Right ventricle myocardium superior (tissue), 1 donor: ENCODE results near the gene CHRNE. TPM values are rescaled to one million over a fixed set of nuclear protein-coding genes. Genes with fewer than 3 reads are reported as not detected.
"Not testable (repeated sequence)": the region's sequence is repeated elsewhere in the genome, so short reads cannot be mapped to it uniquely, and the experiment has no call there.

Experiments used
- ATAC-seq: fragments of 200-7000 bp; cut with Tn5 transposase; one replicate; pipeline ENCODE4 v1.9.1; 2020; ENCODE audit warnings: mild to moderate bottlenecking; ENCODE audit not compliant: poor library complexity
- DNase-seq: peaks from one replicate; pipeline ENCODE4 v3.0.0-alpha.2; 2020
- intact Hi-C: fragments of 100-400 bp; cut with DNase I; formaldehyde crosslinking; loops from one replicate; pipeline ENCODE4 v1.11.2; 2022
- total RNA-seq: library from RNA; stranded (reverse); fragmentation: NEBNext Ultra II Directional; extraction: Animal tissue kit (Norgen Biotek cat#: 25700); gene quantifications from one replicate; pipeline ENCODE4 v1.2.1, GENCODE V29; 2021
- donor health status: DM: no; HTN: yes; CAD: no; lungs with severe emphysema.

Gene CHRNE
- total RNA-seq, 1 donor from 2014 or later = 0.30 TPM

- DNase-seq = peak; percentile 43
These were observed 7.1 kb downstream of the CHRNE start for GRCh38 chr17:4895657-4896331.

GRCh38 chr17:4895121-4895520, 7.8 kb downstream of the CHRNE start:
- intact Hi-C loops = no loop called here
- DNase-seq = peak; percentile 36
- ATAC-seq = no peak

More at GRCh38 chr17:4895657-4896331, 7.1 kb downstream of the CHRNE start:
- intact Hi-C loops = no loop called here
- ATAC-seq = no peak

- intact Hi-C loops = no loop called here
- peak; percentile 29 for DNase-seq
- no peak for ATAC-seq
These were observed 9.0 kb downstream of the CHRNE start for GRCh38 chr17:4893721-4894560.

GRCh38 chr17:4893272-4893671, 9.6 kb downstream of the CHRNE start:
- DNase-seq = peak; percentile 24
- intact Hi-C loops = no loop called here
- no peak for ATAC-seq

GRCh38 chr17:4892499-4893221, 10.2 kb downstream of the CHRNE start:
- ATAC-seq (no peak), DNase-seq (peak; percentile 20)
- intact Hi-C loops = no loop called here

- intact Hi-C loops = no loop called here
- ATAC-seq = no peak
These were observed 11.2 kb downstream of the CHRNE start for GRCh38 chr17:4891411-4892410.

GRCh38 chr17:4887581-4887980, 15.3 kb downstream of the CHRNE start:
- ATAC-seq = no peak
- intact Hi-C loops = loop anchor here (10.0 kb wide), 2 partner anchors 53 to 153 kb away; partner anchors contain the start of genes CXCL16, MED11, MINK1 and ZMYND15
- peak; percentile 25 for DNase-seq

More at GRCh38 chr17:4891411-4892410, 11.2 kb downstream of the CHRNE start:
- DNase-seq = peak; percentile 6

GRCh38 chr17:4886830-4887229, 16.1 kb downstream of the CHRNE start:
- peak; percentile 22 for DNase-seq
- ATAC-seq = no peak
- intact Hi-C loops = loop anchor here (10.0 kb wide), 2 partner anchors 52 to 152 kb away; partner anchors contain the start of genes CXCL16, MED11, MINK1 and ZMYND15

GRCh38 chr17:4884489-4884888, 18.4 kb downstream of the CHRNE start:
- ATAC-seq = no peak
- intact Hi-C loops = loop anchor here (10.0 kb wide), 2 partner anchors 50 to 150 kb away; partner anchors contain the start of genes CXCL16, MED11, MINK1 and ZMYND15
- peak; percentile 11 for DNase-seq

GRCh38 chr17:4881761-4882555, 20.9 kb downstream of the CHRNE start:
- intact Hi-C loops = loop anchor here (2.0 to 10.0 kb wide), 3 partner anchors 23 to 147 kb away; partner anchors contain the start of genes CXCL16, MED11, MINK1 and ZMYND15
- ATAC-seq (peak; percentile 83), DNase-seq (peak; percentile 73)

- DNase-seq (no peak), ATAC-seq (no peak)
- intact Hi-C loops = loop anchor here (2.0 to 10.0 kb wide), 3 partner anchors 22 to 146 kb away; partner anchors contain the start of genes CXCL16, MED11, MINK1 and ZMYND15
These were observed 22.0 kb downstream of the CHRNE start for GRCh38 chr17:4880857-4881256.

GRCh38 chr17:4879601-4880000, 23.3 kb downstream of the CHRNE start:
- intact Hi-C loops = no loop called here
- DNase-seq (peak; percentile 38), ATAC-seq (no peak)

- intact Hi-C loops = no loop called here
- no peak for ATAC-seq
- DNase-seq = no peak
These were observed 25.8 kb downstream of the CHRNE start for GRCh38 chr17:4877089-4877488.

- intact Hi-C loops = no loop called here
- ATAC-seq (no peak), DNase-seq (no peak)
These were observed 30.1 kb downstream of the CHRNE start for GRCh38 chr17:4872786-4873185.

- intact Hi-C loops = no loop called here
- no peak for DNase-seq
- ATAC-seq = no peak
These were observed 32.0 kb downstream of the CHRNE start for GRCh38 chr17:4870855-4871254.

- DNase-seq, ATAC-seq, intact Hi-C loops: not testable (repeated sequence)
These were observed 33.6 kb downstream of the CHRNE start for GRCh38 chr17:4869058-4869998.
